HepG2 (cell line): ENCODE data around the gene ZBTB9. TPM values are rescaled to one million over a fixed set of nuclear protein-coding genes. Genes with fewer than 3 reads are reported as not detected.

Experiments
- EP300 ChIP-seq, 3 experiments: sonication (generic) in 1 of 3; formaldehyde crosslinking in 1 of 3; IDR thresholded peaks; 2 replicates each; pipeline versions ENCODE4 v1.5.1 to v1.6.1; 2011 to 2020; ENCODE audit warnings: low read depth in 2 of 3, low read length in 2 of 3, borderline replicate concordance in 1 of 3, improper control_type of control experiment in 1 of 3, mild to moderate bottlenecking in 1 of 3, missing genetic modification reagents in 1 of 3, moderate library complexity in 1 of 3
- FOXM1 ChIP-seq: sonication (generic); formaldehyde crosslinking; IDR thresholded peaks from 2 replicates; pipeline ENCODE4 v1.5.0; 2020; ENCODE audit warnings: missing genetic modification reagents
- FOXO1 ChIP-seq: sonication (generic); formaldehyde crosslinking; IDR thresholded peaks from 2 replicates; pipeline ENCODE4 v1.4.0; 2020; ENCODE audit warnings: missing genetic modification reagents
- HMG20A ChIP-seq: IDR thresholded peaks from 2 replicates; pipeline ENCODE4 v1.6.1; 2016; ENCODE audit warnings: borderline replicate concordance
- HNF4A ChIP-seq: sonication (generic); formaldehyde crosslinking; IDR thresholded peaks from 2 replicates; pipeline ENCODE4 v1.4.0; 2020; ENCODE audit warnings: missing genetic modification reagents
- ISX ChIP-seq: sonication (generic); formaldehyde crosslinking; conservative IDR thresholded peaks from 2 replicates; pipeline ENCODE4 v1.5.0; 2020; ENCODE audit warnings: missing genetic modification reagents
- KLF12 ChIP-seq: sonication (generic); formaldehyde crosslinking; IDR thresholded peaks from 2 replicates; pipeline ENCODE4 v1.4.0; 2020; ENCODE audit warnings: missing genetic modification reagents, borderline replicate concordance
- KLF15 ChIP-seq: sonication (generic); formaldehyde crosslinking; IDR thresholded peaks from 2 replicates; pipeline ENCODE4 v1.8.1; 2023; ENCODE audit warnings: borderline replicate concordance, mild to moderate bottlenecking, inconsistent platforms, missing genetic modification reagents, mixed read lengths
- NR2F1 ChIP-seq, 2 experiments: fragments of 450-650 bp in 1 of 2; formaldehyde crosslinking in 1 of 2; IDR thresholded peaks; 2 replicates each; pipeline versions ENCODE4 v1.5.0 to v1.6.1; 2016 to 2020; ENCODE audit warnings: mild to moderate bottlenecking in 1 of 2, missing compliant biosample characterization in 1 of 2, missing genetic modification reagents in 1 of 2, moderate library complexity in 1 of 2
- PHF20 ChIP-seq: sonication (generic); formaldehyde crosslinking; IDR thresholded peaks from 2 replicates; pipeline ENCODE4 v1.5.0; 2020; ENCODE audit warnings: mild to moderate bottlenecking, missing genetic modification reagents
- POLR2A ChIP-seq, 2 experiments: IDR thresholded peaks; 2 replicates each; pipeline ENCODE4 v1.6.1; 2011; ENCODE audit warnings: low read depth in 2 of 2, low read length in 2 of 2, mild to moderate bottlenecking in 1 of 2, moderate library complexity in 1 of 2; ENCODE audit not compliant: insufficient read depth in 1 of 2
- RBAK ChIP-seq: sonication (generic); formaldehyde crosslinking; IDR thresholded peaks from 2 replicates; pipeline ENCODE4 v1.5.1; 2020; ENCODE audit warnings: mild to moderate bottlenecking, missing genetic modification reagents
- U2AF2 ChIP-seq: fragments of 200-400 bp; formaldehyde crosslinking; IDR thresholded peaks from 2 replicates; pipeline ENCODE4 v1.6.1; 2017; ENCODE audit warnings: low read depth, mild to moderate bottlenecking, low read length
- ZBTB3 ChIP-seq: sonication (generic); formaldehyde crosslinking; IDR thresholded peaks from 2 replicates; pipeline ENCODE4 v1.4.0; 2020; ENCODE audit warnings: low read depth, mild to moderate bottlenecking, moderate library complexity, missing genetic modification reagents, borderline replicate concordance
- ZFP41 ChIP-seq: sonication (generic); formaldehyde crosslinking; IDR thresholded peaks from 2 replicates; pipeline ENCODE4 v1.4.0; 2020; ENCODE audit warnings: mild to moderate bottlenecking, missing genetic modification reagents, borderline replicate concordance
- ZFX ChIP-seq: sonication (generic); formaldehyde crosslinking; IDR thresholded peaks from 2 replicates; pipeline ENCODE4 v1.4.0; 2020; ENCODE audit warnings: mild to moderate bottlenecking, low read depth, missing genetic modification reagents, moderate library complexity
- ZNF207 ChIP-seq: fragments of 450-650 bp; IDR thresholded peaks from 2 replicates; pipeline ENCODE4 v1.6.1; 2016; ENCODE audit warnings: antibody characterized with exemption, borderline replicate concordance
- ZNF337 ChIP-seq: sonication (generic); formaldehyde crosslinking; IDR thresholded peaks from 2 replicates; pipeline ENCODE4 v1.5.1; 2020; ENCODE audit warnings: missing genetic modification reagents, low read depth, mild to moderate bottlenecking, borderline replicate concordance
- ZNF34 ChIP-seq: sonication (generic); formaldehyde crosslinking; IDR thresholded peaks from 2 replicates; pipeline ENCODE4 v1.4.0; 2020; ENCODE audit warnings: mild to moderate bottlenecking, missing genetic modification reagents, borderline replicate concordance
- ZNF343 ChIP-seq: sonication (generic); formaldehyde crosslinking; IDR thresholded peaks from 2 replicates; pipeline ENCODE4 v1.4.0; 2020; ENCODE audit warnings: mild to moderate bottlenecking, missing genetic modification reagents
- ZNF530 ChIP-seq: sonication (generic); formaldehyde crosslinking; IDR thresholded peaks from 2 replicates; pipeline ENCODE4 v1.5.0; 2020; ENCODE audit warnings: low read depth, mild to moderate bottlenecking, missing genetic modification reagents
- ZNF552 ChIP-seq: sonication (generic); formaldehyde crosslinking; IDR thresholded peaks from 2 replicates; pipeline ENCODE4 v1.9.0; 2022; ENCODE audit warnings: missing genetic modification reagents, mild to moderate bottlenecking, borderline replicate concordance
- ZNF749 ChIP-seq: sonication (generic); formaldehyde crosslinking; IDR thresholded peaks from 2 replicates; pipeline ENCODE4 v1.8.0; 2022; ENCODE audit warnings: mild to moderate bottlenecking, missing genetic modification reagents, moderate library complexity, borderline replicate concordance
- polyA plus RNA-seq, 8 experiments: library from polyadenylated mRNA; depleted of rRNA in 3 of 8; stranded (reverse) in 7 of 8; unstranded in 1 of 8; fragments of >200 nt; fragmentation: Illumina TruSeq in 4 of 8; extraction: Trizol in 4 of 8; gene quantifications; 2 replicates each; pipeline versions ENCODE4 v1.2.1 to v1.2.3, GENCODE V29; 2011 to 2016; ENCODE audit warnings: low read depth in 4 of 8, missing spikeins in 1 of 8, mixed read lengths in 1 of 8; ENCODE audit not compliant: insufficient read depth in 1 of 8
- total RNA-seq, 5 experiments: library from RNA; depleted of rRNA; stranded (reverse); fragments of >200 nt; fragmentation: Illumina TruSeq; extraction: Trizol; gene quantifications; 2 replicates each; pipeline ENCODE4 v1.2.3, GENCODE V29; 2016; ENCODE audit warnings: low read depth in 1 of 5
- TF ChIP-seq, protein P1 (sequence below): sonication (generic); formaldehyde crosslinking; IDR thresholded peaks from 2 replicates; pipeline ENCODE4 v1.4.0; 2020; ENCODE audit warnings: missing genetic modification reagents, mild to moderate bottlenecking, borderline replicate concordance
- TF ChIP-seq, protein P2 (sequence below): IDR thresholded peaks from 2 replicates; pipeline ENCODE4 v1.6.1; 2016; ENCODE audit warnings: low read depth, borderline replicate concordance
- TF ChIP-seq, protein P3 (sequence below): sonication (generic); formaldehyde crosslinking; IDR thresholded peaks from 2 replicates; pipeline ENCODE4 v1.5.0; 2020; ENCODE audit warnings: missing genetic modification reagents

ZBTB9 gene
- total and polyA plus RNA-seq, 2 of the 13 experiments (the other 11 are each of a cell fraction or from before 2014, with no cell fraction given), result 5.3 to 9.2 TPM

DNA sequence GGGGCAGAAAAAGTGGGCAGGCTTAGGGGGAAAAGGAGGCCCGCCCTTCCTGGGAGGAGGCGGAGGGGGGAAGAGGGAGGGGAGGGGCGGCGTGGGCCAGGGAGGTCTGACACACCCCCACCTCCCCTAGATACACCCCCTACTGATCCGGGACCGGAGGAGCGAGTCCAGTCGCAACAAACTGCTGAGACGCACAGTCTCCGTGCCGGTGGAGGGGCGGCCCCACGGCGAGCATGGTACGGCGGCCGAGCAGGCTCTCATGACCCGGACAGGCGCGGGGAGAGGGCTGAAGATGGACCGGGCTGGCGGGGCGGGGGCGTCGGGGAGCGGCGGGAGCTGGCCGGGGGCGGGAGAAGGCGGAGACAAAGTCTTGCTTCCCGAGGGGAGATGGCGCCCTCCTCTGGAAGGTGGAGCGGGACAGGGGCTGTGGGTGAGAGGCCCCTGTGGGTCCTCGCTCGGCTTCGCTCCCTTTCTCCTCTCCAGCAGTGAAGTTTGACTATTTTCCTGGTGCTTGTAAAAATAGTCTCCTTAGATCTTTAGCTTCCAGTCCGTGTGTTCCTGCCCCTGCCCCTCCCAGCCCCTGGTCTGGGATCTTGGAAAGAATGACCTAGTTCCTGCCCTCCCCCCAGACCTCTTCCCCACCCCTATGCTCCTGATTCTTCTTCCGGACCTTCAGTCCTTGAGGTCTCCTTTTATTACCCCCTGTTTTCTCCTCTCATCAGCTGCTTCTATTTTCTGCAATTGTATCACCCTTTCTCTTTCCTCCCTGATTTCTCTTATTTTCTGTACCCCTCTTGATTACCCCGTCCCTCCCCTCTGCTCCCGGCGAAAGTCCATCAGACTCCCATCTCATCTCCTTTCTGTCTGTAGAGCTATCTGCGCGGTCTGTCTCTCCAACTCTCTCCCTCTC, 28.5 kb upstream of the ZBTB9 start (continued):
- TF ChIP-seq ZNF552 (CRISPR knock-in tag) (no peak), U2AF2 (no peak), ZNF337 (no peak), FOXM1 (0 out of 2 replicates have a peak, but pooled peaks have one; percentile 41), PHF20 (CRISPR knock-in tag) (peak; percentile 70; the same call in 1 of the 2 replicates), HMG20A (CRISPR knock-in tag) (no peak), NR2F1 (CRISPR knock-in tag; IDR thresholded peaks at IDR 0.05) (0 out of 4 replicates have a peak, but pooled peaks of 1 of the 2 experiments have one; percentile 32), RBAK (CRISPR knock-in tag) (no peak), HNF4A (CRISPR knock-in tag) (no peak), ISX (CRISPR knock-in tag) (no peak), ZNF530 (no peak), ZNF343 (CRISPR knock-in tag) (no peak), ZNF34 (no peak), KLF12 (no peak), KLF15 (no peak), ZFP41 (CRISPR knock-in tag) (no peak), ZNF749 (CRISPR knock-in tag) (no peak), ZNF207 (no peak), ZFX (CRISPR knock-in tag) (peak; percentile 69), POLR2A (IDR thresholded peaks at IDR 0.05; ENCODE audit: insufficient read depth in 1 of 2, low read depth in 2 of 2, low read length in 2 of 2) (peak in 1 of 2 experiments; percentile 81; a peak in 2 of 4 replicates), EP300 (IDR thresholded peaks at IDR 0.05; ENCODE audit: low read depth in 2 of 2, low read length in 2 of 2) (no peak), EP300 (CRISPR knock-in tag; IDR thresholded peaks at IDR 0.05; ENCODE audit: borderline replicate concordance) (no peak), FOXO1 (CRISPR knock-in tag) (peak; percentile 24; the same call in 1 of the 2 replicates), ZBTB3 (CRISPR knock-in tag) (no peak)
- TF ChIP-seq, protein P1, sequence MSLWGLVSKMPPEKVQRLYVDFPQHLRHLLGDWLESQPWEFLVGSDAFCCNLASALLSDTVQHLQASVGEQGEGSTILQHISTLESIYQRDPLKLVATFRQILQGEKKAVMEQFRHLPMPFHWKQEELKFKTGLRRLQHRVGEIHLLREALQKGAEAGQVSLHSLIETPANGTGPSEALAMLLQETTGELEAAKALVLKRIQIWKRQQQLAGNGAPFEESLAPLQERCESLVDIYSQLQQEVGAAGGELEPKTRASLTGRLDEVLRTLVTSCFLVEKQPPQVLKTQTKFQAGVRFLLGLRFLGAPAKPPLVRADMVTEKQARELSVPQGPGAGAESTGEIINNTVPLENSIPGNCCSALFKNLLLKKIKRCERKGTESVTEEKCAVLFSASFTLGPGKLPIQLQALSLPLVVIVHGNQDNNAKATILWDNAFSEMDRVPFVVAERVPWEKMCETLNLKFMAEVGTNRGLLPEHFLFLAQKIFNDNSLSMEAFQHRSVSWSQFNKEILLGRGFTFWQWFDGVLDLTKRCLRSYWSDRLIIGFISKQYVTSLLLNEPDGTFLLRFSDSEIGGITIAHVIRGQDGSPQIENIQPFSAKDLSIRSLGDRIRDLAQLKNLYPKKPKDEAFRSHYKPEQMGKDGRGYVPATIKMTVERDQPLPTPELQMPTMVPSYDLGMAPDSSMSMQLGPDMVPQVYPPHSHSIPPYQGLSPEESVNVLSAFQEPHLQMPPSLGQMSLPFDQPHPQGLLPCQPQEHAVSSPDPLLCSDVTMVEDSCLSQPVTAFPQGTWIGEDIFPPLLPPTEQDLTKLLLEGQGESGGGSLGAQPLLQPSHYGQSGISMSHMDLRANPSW (CRISPR knock-in tag), result no peak
- TF ChIP-seq, protein P2, sequence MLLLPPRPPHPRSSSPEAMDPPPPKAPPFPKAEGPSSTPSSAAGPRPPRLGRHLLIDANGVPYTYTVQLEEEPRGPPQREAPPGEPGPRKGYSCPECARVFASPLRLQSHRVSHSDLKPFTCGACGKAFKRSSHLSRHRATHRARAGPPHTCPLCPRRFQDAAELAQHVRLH, result peak; percentile 76; the same call in 1 of the 2 replicates
- TF ChIP-seq, protein P3, sequence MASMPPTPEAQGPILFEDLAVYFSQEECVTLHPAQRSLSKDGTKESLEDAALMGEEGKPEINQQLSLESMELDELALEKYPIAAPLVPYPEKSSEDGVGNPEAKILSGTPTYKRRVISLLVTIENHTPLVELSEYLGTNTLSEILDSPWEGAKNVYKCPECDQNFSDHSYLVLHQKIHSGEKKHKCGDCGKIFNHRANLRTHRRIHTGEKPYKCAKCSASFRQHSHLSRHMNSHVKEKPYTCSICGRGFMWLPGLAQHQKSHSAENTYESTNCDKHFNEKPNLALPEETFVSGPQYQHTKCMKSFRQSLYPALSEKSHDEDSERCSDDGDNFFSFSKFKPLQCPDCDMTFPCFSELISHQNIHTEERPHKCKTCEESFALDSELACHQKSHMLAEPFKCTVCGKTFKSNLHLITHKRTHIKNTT (CRISPR knock-in tag), result no peak
